ENCODE results near the gene CTNND2.

- no peak for TF ChIP-seq POLR2A (IDR thresholded peaks at IDR 0.05)
- TF ChIP-seq CTCF (IDR thresholded peaks at IDR 0.05 in 4 of 5, conservative IDR thresholded peaks at IDR 0.05 in 1 of 5), result no peak
These were observed 751.9 kb downstream of the CTNND2 start for GRCh38 chr5:11152368-11152767.
